ENCODE data around the gene DAW1.
"Not testable (repeated sequence)": the region's sequence is repeated elsewhere in the genome, so short reads cannot be mapped to it uniquely, and the experiment has no call there.

DAW1 gene

DNA sequence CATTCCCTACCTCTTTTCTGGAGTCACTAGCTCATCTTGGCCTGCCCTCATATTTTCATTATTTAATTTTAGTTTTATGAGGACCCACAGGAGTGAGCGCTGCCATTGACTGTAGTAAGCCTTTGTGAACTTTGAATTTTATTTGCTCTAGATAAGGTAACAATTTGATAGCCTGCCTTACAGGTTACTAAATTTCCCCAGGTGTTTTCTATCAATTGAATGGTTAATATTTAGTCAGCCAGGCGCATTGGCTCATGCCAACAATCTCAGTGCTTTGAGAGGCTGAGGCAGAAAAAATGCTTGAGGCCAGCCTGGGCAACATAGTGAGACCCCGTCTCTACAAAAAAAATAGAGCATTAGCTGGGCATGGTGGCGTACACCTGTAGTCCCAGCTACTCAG is 50.2 kb downstream of the DAW1 start:
- H3K4me3 ChIP-seq (ENCODE audit: low read depth, low read length), result no peak overlapping the region
- H3K9me3 ChIP-seq (ENCODE audit: control insufficient read depth, insufficient read depth, low read length), result no peaks in the 10 kb centered on the region
- no peaks in the 10 kb centered on the region for H3K36me3 ChIP-seq (ENCODE audit: control insufficient read depth, insufficient read depth, low read length)
- no peaks in the 10 kb centered on the region for H3K4me1 ChIP-seq (ENCODE audit: control insufficient read depth, insufficient read depth, low read length)
- no peak overlapping the region for H3K27ac ChIP-seq (ENCODE audit: low read depth, low read length)
- H3K9ac ChIP-seq (ENCODE audit: low read depth, low read length), result no peak overlapping the region
- H3K27me3 ChIP-seq (ENCODE audit: control insufficient read depth, insufficient read depth, low read length), result no peaks in the 10 kb centered on the region

DNA sequence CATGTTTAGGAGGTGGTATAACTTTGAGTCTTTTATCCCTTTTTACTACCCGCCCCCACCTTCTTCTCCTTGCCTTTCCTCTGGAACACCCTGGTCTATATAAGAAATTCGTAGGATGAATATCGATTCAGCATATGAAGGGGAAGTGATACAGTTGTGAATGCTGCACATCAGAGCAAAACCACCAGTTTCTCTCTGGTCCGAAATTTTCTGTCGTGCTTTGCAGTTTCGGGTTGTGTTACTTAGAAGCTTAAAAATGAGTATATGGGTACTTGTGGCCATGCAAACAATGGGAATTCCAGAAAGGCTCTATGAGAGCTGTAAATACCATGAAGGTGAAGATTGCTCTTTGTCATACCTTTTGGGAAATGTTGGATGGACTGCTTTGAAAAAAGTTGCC is 60.6 kb downstream of the DAW1 start:
- no peak overlapping the region for H3K27ac ChIP-seq (ENCODE audit: low read depth, low read length)
- peaks cover 5% of the 10 kb centered on the region for H3K9me3 ChIP-seq (ENCODE audit: control insufficient read depth, insufficient read depth, low read length)
- H3K27me3 ChIP-seq (ENCODE audit: control insufficient read depth, insufficient read depth, low read length), result no peaks in the 10 kb centered on the region
- no peak overlapping the region for H3K4me3 ChIP-seq (ENCODE audit: low read depth, low read length)
- H3K9ac ChIP-seq (ENCODE audit: low read depth, low read length), result no peak overlapping the region
- no peaks in the 10 kb centered on the region for H3K36me3 ChIP-seq (ENCODE audit: control insufficient read depth, insufficient read depth, low read length)
- no peaks in the 10 kb centered on the region for H3K4me1 ChIP-seq (ENCODE audit: control insufficient read depth, insufficient read depth, low read length)

GRCh38 chr2:227932403-227932802 is 61.0 kb downstream of the DAW1 start:
- Histone ChIP-seq H3K4me1 (ENCODE audit: control insufficient read depth, insufficient read depth, low read length) (no peaks in the 10 kb centered on the region), H3K9me3 (ENCODE audit: control insufficient read depth, insufficient read depth, low read length) (peaks cover 3% of the 10 kb centered on the region), H3K9ac (ENCODE audit: low read depth, low read length) (no peak overlapping the region), H3K4me3 (ENCODE audit: low read depth, low read length) (no peak overlapping the region), H3K36me3 (ENCODE audit: control insufficient read depth, insufficient read depth, low read length) (no peaks in the 10 kb centered on the region), H3K27ac (ENCODE audit: low read depth, low read length) (no peak overlapping the region), H3K27me3 (ENCODE audit: control insufficient read depth, insufficient read depth, low read length) (no peaks in the 10 kb centered on the region)

GRCh38 chr2:227933884-227934283 is 62.5 kb downstream of the DAW1 start:
- H3K9me3 ChIP-seq (ENCODE audit: control insufficient read depth, insufficient read depth, low read length), result no peaks in the 10 kb centered on the region
- no peaks in the 10 kb centered on the region for H3K36me3 ChIP-seq (ENCODE audit: control insufficient read depth, insufficient read depth, low read length)
- H3K9ac ChIP-seq (ENCODE audit: low read depth, low read length), result no peak overlapping the region
- no peak overlapping the region for H3K4me3 ChIP-seq (ENCODE audit: low read depth, low read length)
- no peaks in the 10 kb centered on the region for H3K4me1 ChIP-seq (ENCODE audit: control insufficient read depth, insufficient read depth, low read length)
- H3K27me3 ChIP-seq (ENCODE audit: control insufficient read depth, insufficient read depth, low read length), result no peaks in the 10 kb centered on the region
- H3K27ac ChIP-seq (ENCODE audit: low read depth, low read length), result no peak overlapping the region

- not testable (repeated sequence) for H3K9ac ChIP-seq (ENCODE audit: low read depth, low read length); H3K9me3 ChIP-seq (ENCODE audit: control insufficient read depth, insufficient read depth, low read length); H3K27me3 ChIP-seq (ENCODE audit: control insufficient read depth, insufficient read depth, low read length); H3K4me3 ChIP-seq (ENCODE audit: low read depth, low read length); H3K4me1 ChIP-seq (ENCODE audit: control insufficient read depth, insufficient read depth, low read length); H3K27ac ChIP-seq (ENCODE audit: low read depth, low read length); H3K36me3 ChIP-seq (ENCODE audit: control insufficient read depth, insufficient read depth, low read length)
These were observed 64.8 kb downstream of the DAW1 start for GRCh38 chr2:227936249-227936648.

DNA sequence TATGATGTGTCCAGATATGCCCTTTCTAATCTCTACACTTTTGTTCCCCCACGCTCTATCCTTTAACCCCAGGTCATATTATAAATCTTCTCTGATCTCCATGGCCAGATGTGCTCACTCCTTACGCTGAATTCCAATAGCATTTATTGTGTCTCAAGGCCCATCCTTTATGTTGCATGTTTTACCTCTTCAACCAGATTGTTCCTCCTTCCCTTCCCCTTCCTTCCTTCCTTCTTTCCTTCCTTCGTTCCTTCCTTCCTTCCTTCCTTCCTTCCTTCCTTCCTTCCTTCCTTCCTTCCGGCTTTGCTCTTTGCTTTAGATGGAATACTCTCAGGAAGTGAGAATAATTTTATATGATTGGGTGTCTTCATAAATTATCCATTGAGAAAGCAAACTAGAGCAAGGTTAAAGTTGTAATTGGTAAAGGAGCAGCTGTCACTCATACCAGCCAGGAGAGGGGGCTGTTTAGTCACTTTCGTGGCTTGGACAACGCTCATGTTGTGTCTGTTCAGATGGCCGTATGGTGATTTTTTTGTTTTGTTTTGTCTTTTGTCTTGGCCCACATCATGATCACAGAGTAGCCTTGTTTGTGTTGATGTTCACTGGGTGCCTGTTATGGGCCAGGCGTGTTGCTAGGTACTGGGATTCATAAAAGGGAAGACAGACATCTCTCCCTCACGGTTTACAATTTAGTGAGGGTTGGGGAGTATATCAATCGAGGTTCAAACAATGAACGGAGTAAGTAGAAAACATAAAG is 68.0 kb downstream of the DAW1 start:
- no peaks in the 10 kb centered on the region for H3K36me3 ChIP-seq (ENCODE audit: control insufficient read depth, insufficient read depth, low read length)
- no peaks in the 10 kb centered on the region for H3K27me3 ChIP-seq (ENCODE audit: control insufficient read depth, insufficient read depth, low read length)
- no peak overlapping the region for H3K9ac ChIP-seq (ENCODE audit: low read depth, low read length)
- peaks cover 7% of the 10 kb centered on the region; the same call in 1 of the 2 replicates for H3K4me1 ChIP-seq (ENCODE audit: control insufficient read depth, insufficient read depth, low read length)
- H3K9me3 ChIP-seq (ENCODE audit: control insufficient read depth, insufficient read depth, low read length), result no peaks in the 10 kb centered on the region
- no peak overlapping the region for H3K27ac ChIP-seq (ENCODE audit: low read depth, low read length)
- no peak overlapping the region for H3K4me3 ChIP-seq (ENCODE audit: low read depth, low read length)

- Histone ChIP-seq H3K27me3 (ENCODE audit: control insufficient read depth, insufficient read depth, low read length) (no peaks in the 10 kb centered on the region), H3K4me1 (ENCODE audit: control insufficient read depth, insufficient read depth, low read length) (peaks cover 7% of the 10 kb centered on the region; the same call in 1 of the 2 replicates), H3K27ac (ENCODE audit: low read depth, low read length) (no peak overlapping the region), H3K9ac (ENCODE audit: low read depth, low read length) (no peak overlapping the region), H3K9me3 (ENCODE audit: control insufficient read depth, insufficient read depth, low read length) (no peaks in the 10 kb centered on the region), H3K36me3 (ENCODE audit: control insufficient read depth, insufficient read depth, low read length) (no peaks in the 10 kb centered on the region), H3K4me3 (ENCODE audit: low read depth, low read length) (no peak overlapping the region)
These were observed 70.6 kb downstream of the DAW1 start for GRCh38 chr2:227942021-227942420.

DNA sequence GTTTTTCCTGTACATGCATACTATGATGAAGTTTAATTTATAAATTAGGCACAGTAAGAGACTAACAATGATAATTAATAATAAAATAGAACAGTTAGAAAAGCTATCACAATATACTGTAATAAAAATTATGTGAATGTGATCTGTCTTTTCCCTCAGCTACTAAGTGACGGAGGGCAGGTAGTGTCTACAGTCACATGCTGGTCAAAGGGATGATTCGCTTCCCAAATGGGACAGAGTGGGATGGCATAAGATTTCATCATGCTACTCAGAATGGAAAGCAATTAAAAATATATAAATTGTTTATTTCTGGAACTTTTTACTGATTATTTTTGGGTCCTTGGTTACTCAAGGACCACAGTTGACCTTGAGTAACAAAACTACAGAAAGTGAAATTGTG is 71.5 kb downstream of the DAW1 start:
- Histone ChIP-seq H3K27ac (ENCODE audit: low read depth, low read length) (no peak overlapping the region), H3K36me3 (ENCODE audit: control insufficient read depth, insufficient read depth, low read length) (no peaks in the 10 kb centered on the region), H3K9me3 (ENCODE audit: control insufficient read depth, insufficient read depth, low read length) (no peaks in the 10 kb centered on the region), H3K4me1 (ENCODE audit: control insufficient read depth, insufficient read depth, low read length) (peaks cover 7% of the 10 kb centered on the region; the same call in 1 of the 2 replicates), H3K27me3 (ENCODE audit: control insufficient read depth, insufficient read depth, low read length) (no peaks in the 10 kb centered on the region), H3K9ac (ENCODE audit: low read depth, low read length) (no peak overlapping the region), H3K4me3 (ENCODE audit: low read depth, low read length) (no peak overlapping the region)

DNA sequence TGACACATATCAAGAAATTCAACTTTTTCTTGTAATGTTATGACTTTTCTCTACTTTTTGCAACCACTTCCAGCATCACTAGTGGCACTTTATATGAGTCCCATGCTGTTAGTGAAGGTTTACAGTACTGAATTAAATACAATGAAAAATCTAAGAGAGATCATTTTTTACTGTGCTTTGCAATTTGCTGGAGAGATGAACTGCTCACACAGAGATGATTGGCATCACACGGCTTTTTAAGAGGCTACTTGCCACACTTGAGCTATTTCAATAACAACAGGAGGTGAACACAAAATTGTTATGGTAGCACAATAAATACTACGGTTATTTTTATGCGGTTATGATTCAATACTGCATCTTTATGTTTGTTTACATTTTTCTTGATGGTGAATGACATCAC is 88.9 kb downstream of the DAW1 start:
- no peaks in the 10 kb centered on the region for H3K4me1 ChIP-seq (ENCODE audit: control insufficient read depth, insufficient read depth, low read length)
- no peak overlapping the region for H3K9ac ChIP-seq (ENCODE audit: low read depth, low read length)
- H3K9me3 ChIP-seq (ENCODE audit: control insufficient read depth, insufficient read depth, low read length), result no peaks in the 10 kb centered on the region
- H3K36me3 ChIP-seq (ENCODE audit: control insufficient read depth, insufficient read depth, low read length), result no peaks in the 10 kb centered on the region
- no peak overlapping the region for H3K27ac ChIP-seq (ENCODE audit: low read depth, low read length)
- H3K27me3 ChIP-seq (ENCODE audit: control insufficient read depth, insufficient read depth, low read length), result no peaks in the 10 kb centered on the region
- no peak overlapping the region for H3K4me3 ChIP-seq (ENCODE audit: low read depth, low read length)

DNA sequence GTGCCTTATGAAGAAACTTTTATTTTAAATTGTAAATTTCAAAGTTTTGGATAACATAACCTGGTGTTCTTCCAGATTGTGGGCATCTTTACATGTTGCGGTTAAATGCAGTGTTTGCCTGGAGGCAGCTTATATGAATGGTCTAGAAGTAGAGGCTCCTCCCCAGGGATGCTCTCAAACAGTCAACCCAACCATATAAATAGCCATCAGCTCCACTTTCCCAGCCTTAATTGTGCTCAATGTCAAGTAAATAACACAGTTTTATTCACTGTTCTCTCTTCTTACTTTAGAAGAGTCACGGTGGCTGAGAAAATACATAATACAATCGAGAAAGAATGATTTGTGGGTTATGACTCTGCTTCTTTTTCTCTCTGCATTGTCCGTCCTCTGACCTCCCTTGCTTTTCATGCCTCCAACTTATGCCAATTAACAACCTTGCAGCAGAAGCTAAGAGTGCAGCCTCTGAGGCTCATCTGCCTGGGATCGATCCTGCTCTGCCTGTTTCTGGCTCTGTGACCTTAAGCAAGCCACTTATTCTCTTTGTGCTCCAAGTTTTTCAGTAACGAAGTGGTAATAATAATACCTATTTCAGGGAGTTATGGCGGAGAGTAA is 100.3 kb downstream of the DAW1 start:
- Histone ChIP-seq H3K4me3 (ENCODE audit: low read depth, low read length) (no peak overlapping the region), H3K9me3 (ENCODE audit: control insufficient read depth, insufficient read depth, low read length) (no peaks in the 10 kb centered on the region), H3K27ac (ENCODE audit: low read depth, low read length) (no peak overlapping the region), H3K9ac (ENCODE audit: low read depth, low read length) (no peak overlapping the region), H3K27me3 (ENCODE audit: control insufficient read depth, insufficient read depth, low read length) (no peaks in the 10 kb centered on the region), H3K4me1 (ENCODE audit: control insufficient read depth, insufficient read depth, low read length) (no peaks in the 10 kb centered on the region), H3K36me3 (ENCODE audit: control insufficient read depth, insufficient read depth, low read length) (no peaks in the 10 kb centered on the region)

DNA sequence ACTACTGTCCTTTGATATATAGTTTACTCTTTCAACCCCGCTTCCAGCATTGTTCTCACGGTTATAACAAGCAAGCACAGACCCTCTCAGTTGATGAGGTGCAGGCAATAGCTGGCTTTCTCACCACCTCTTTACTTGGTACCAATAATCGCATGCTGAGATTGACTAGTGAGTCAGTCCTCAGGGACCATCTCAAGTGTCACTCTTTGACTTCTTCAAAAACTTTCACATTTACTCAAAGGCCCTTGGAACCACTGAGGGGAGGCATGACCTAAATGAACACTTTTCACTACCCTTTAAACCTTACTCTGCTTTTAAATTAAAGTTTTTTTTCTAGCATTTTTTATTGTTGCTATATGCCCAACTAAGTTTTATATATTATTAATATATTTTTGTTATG is 101.8 kb downstream of the DAW1 start:
- H3K4me1 ChIP-seq (ENCODE audit: control insufficient read depth, insufficient read depth, low read length), result peaks cover 2% of the 10 kb centered on the region; the same call in 1 of the 2 replicates
- no peak overlapping the region for H3K4me3 ChIP-seq (ENCODE audit: low read depth, low read length)
- no peaks in the 10 kb centered on the region for H3K9me3 ChIP-seq (ENCODE audit: control insufficient read depth, insufficient read depth, low read length)
- H3K27ac ChIP-seq (ENCODE audit: low read depth, low read length), result no peak overlapping the region
- H3K27me3 ChIP-seq (ENCODE audit: control insufficient read depth, insufficient read depth, low read length), result no peaks in the 10 kb centered on the region
- no peaks in the 10 kb centered on the region for H3K36me3 ChIP-seq (ENCODE audit: control insufficient read depth, insufficient read depth, low read length)
- H3K9ac ChIP-seq (ENCODE audit: low read depth, low read length), result no peak overlapping the region
